Measurements from ENCODE around the gene RAB3C.

DNA sequence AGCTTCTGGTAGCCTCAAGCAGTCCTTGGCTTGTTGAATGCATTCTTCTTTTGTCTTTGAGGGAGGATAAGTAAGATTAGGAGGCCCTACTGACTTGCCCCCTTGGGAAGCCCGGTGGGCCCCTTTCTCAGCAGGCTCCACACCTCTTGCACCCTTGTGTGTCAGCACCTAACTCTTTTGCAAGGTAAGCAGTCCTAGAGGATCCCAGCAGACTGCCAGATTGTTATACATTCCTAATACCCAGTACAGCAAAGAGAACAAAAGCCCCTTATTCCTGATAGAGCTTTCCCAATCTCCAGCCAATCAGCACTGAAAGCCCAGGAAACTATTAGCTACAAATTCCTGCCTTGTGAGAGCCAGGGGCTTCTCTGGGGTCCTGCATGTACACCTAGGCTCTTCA is 152.8 kb downstream of the RAB3C start:
- TF ChIP-seq EZH2 (IDR thresholded peaks at IDR 0.05; ENCODE audit: low read length), result no peak
- TF ChIP-seq, protein P1, sequence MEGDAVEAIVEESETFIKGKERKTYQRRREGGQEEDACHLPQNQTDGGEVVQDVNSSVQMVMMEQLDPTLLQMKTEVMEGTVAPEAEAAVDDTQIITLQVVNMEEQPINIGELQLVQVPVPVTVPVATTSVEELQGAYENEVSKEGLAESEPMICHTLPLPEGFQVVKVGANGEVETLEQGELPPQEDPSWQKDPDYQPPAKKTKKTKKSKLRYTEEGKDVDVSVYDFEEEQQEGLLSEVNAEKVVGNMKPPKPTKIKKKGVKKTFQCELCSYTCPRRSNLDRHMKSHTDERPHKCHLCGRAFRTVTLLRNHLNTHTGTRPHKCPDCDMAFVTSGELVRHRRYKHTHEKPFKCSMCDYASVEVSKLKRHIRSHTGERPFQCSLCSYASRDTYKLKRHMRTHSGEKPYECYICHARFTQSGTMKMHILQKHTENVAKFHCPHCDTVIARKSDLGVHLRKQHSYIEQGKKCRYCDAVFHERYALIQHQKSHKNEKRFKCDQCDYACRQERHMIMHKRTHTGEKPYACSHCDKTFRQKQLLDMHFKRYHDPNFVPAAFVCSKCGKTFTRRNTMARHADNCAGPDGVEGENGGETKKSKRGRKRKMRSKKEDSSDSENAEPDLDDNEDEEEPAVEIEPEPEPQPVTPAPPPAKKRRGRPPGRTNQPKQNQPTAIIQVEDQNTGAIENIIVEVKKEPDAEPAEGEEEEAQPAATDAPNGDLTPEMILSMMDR (optimal IDR thresholded peaks at IDR 0.05 in 1 of 3, IDR thresholded peaks at IDR 0.05 in 1 of 3, conservative IDR thresholded peaks at IDR 0.05 in 1 of 3; ENCODE audit: extremely low read depth in 1 of 3, insufficient read depth in 2 of 3, low read length in 3 of 3), result no peak
